HEK293 (cell line): ENCODE measurements around the gene CYP4F2.
A peak's percentile ranks its signal among the peaks of the same experiment; 100 is the strongest.

ENCODE experiments used
- CTCF ChIA-PET: fragments of 350-600 bp; formaldehyde crosslinking; extraction: SDS; loops from one replicate; lab custom pipeline; 2021; ENCODE audit warnings: antibody characterized with exemption; lab: Yijun Ruan, JAX
- POLR2A ChIA-PET: fragments of 300-600 bp; formaldehyde crosslinking; extraction: SDS; loops from one replicate; lab custom pipeline; 2020; ENCODE audit warnings: antibody characterized with exemption, inconsistent platforms; lab: Yijun Ruan, JAX
- H3K27ac ChIP-seq: fragments of 200-500 bp; sonication (Bioruptor generic); 2 replicates; pipeline ENCODE4 v1.5.1; 2014; ENCODE audit warnings: low read depth, low read length, control low read depth, inconsistent platforms; ENCODE audit errors: extremely low read depth
- H3K36me3 ChIP-seq, 2 experiments: fragments of 200-500 bp in 1 of 2; sonication (Bioruptor generic) in 1 of 2; 1 replicate in 1 of 2; 2 replicates in 1 of 2; pipeline ENCODE4 v1.5.1; 2014 to 2017; ENCODE audit warnings: inconsistent platforms in 2 of 2, low read length in 2 of 2; ENCODE audit not compliant: control insufficient read depth in 2 of 2, insufficient read depth in 1 of 2
- H3K4me1 ChIP-seq: fragments of 200-500 bp; sonication (Bioruptor generic); 2 replicates; pipeline ENCODE4 v1.5.1; 2014; ENCODE audit warnings: mild to moderate bottlenecking, low read length, inconsistent platforms; ENCODE audit not compliant: control insufficient read depth, insufficient read depth
- H3K4me3 ChIP-seq: 2 replicates; pipeline ENCODE4 v1.5.1; 2011; ENCODE audit warnings: low read depth, mild to moderate bottlenecking, control low read depth, low read length, moderate library complexity
- H3K9me3 ChIP-seq: fragments of 200-500 bp; sonication (Bioruptor generic); 2 replicates; pipeline ENCODE4 v1.5.1; 2014; ENCODE audit warnings: low read depth, low read length, inconsistent platforms; ENCODE audit not compliant: control insufficient read depth, insufficient read depth
- KLF1 ChIP-seq: fragments of 450-650 bp; formaldehyde crosslinking; IDR thresholded peaks from 2 replicates; pipeline ENCODE4 v1.5.1; 2016; ENCODE audit warnings: missing biosample characterization, missing genetic modification characterization
- KLF7 ChIP-seq: fragments of 450-650 bp; formaldehyde crosslinking; IDR thresholded peaks from 2 replicates; pipeline ENCODE4 v1.5.1; 2016; ENCODE audit warnings: missing biosample characterization, missing genetic modification characterization, borderline replicate concordance
- PRDM1 ChIP-seq: fragments of 450-650 bp; formaldehyde crosslinking; IDR thresholded peaks from 2 replicates; pipeline ENCODE4; 2016; ENCODE audit warnings: missing biosample characterization, missing genetic modification characterization
- SETDB1 ChIP-seq: IDR thresholded peaks from one replicate; pipeline ENCODE4 v1.6.1; 2017; ENCODE audit warnings: mild to moderate bottlenecking, low read length, moderate library complexity, mixed read lengths; ENCODE audit not compliant: insufficient read length
- ZNF19 ChIP-seq: fragments of 450-650 bp; formaldehyde crosslinking; IDR thresholded peaks from 2 replicates; pipeline ENCODE4; 2016; ENCODE audit warnings: missing biosample characterization, missing genetic modification characterization, low read depth
- ZNF24 ChIP-seq: fragments of 450-650 bp; formaldehyde crosslinking; IDR thresholded peaks from 2 replicates; pipeline ENCODE4 v1.5.1; 2016; ENCODE audit warnings: missing biosample characterization, missing genetic modification characterization
- ZNF266 ChIP-seq: fragments of 450-650 bp; formaldehyde crosslinking; IDR thresholded peaks from 2 replicates; pipeline ENCODE4 v1.5.1; 2016; ENCODE audit warnings: missing biosample characterization, missing genetic modification characterization, low read depth
- ZNF274 ChIP-seq, 2 experiments: fragments of 200-500 bp in 1 of 2; fragments of 450-650 bp in 1 of 2; sonication (Bioruptor generic) in 1 of 2; formaldehyde crosslinking in 1 of 2; IDR thresholded peaks; 2 replicates each; pipeline versions ENCODE4 v1.5.1 to v1.6.1; 2014 to 2016; ENCODE audit warnings: borderline replicate concordance in 1 of 2, inconsistent platforms in 1 of 2, low read length in 1 of 2, missing biosample characterization in 1 of 2, missing genetic modification characterization in 1 of 2
- ZNF335 ChIP-seq: fragments of 450-650 bp; formaldehyde crosslinking; conservative IDR thresholded peaks from 2 replicates; pipeline ENCODE4 v1.5.1; 2016; ENCODE audit warnings: missing biosample characterization, missing genetic modification characterization
- ZNF350 ChIP-seq: fragments of 450-650 bp; formaldehyde crosslinking; IDR thresholded peaks from 2 replicates; pipeline ENCODE4 v1.5.0; 2017; ENCODE audit warnings: missing biosample characterization, mild to moderate bottlenecking, missing genetic modification characterization
- ZNF366 ChIP-seq: fragments of 450-650 bp; formaldehyde crosslinking; conservative IDR thresholded peaks from 2 replicates; pipeline ENCODE4 v1.5.1; 2016; ENCODE audit warnings: missing biosample characterization, missing genetic modification characterization
- ZNF404 ChIP-seq: fragments of 450-650 bp; formaldehyde crosslinking; IDR thresholded peaks from 2 replicates; pipeline ENCODE4 v1.5.1; 2017; ENCODE audit warnings: missing biosample characterization, missing genetic modification characterization
- ZNF433 ChIP-seq: fragments of 450-650 bp; formaldehyde crosslinking; IDR thresholded peaks from 2 replicates; pipeline ENCODE4 v1.5.1; 2016; ENCODE audit warnings: missing biosample characterization, missing genetic modification characterization, low read depth
- ZNF555 ChIP-seq: fragments of 450-650 bp; formaldehyde crosslinking; conservative IDR thresholded peaks from 2 replicates; pipeline ENCODE4 v1.5.1; 2017; ENCODE audit warnings: missing biosample characterization, mild to moderate bottlenecking, missing genetic modification characterization, inconsistent platforms
- ZNF701 ChIP-seq: fragments of 450-650 bp; formaldehyde crosslinking; IDR thresholded peaks from 2 replicates; pipeline ENCODE4 v1.5.1; 2016; ENCODE audit warnings: missing biosample characterization, missing genetic modification characterization
- ZNF76 ChIP-seq: fragments of 450-650 bp; formaldehyde crosslinking; IDR thresholded peaks from 2 replicates; pipeline ENCODE4; 2016; ENCODE audit warnings: low read depth, missing biosample characterization, missing genetic modification characterization, borderline replicate concordance
- ZNF785 ChIP-seq: fragments of 450-650 bp; formaldehyde crosslinking; IDR thresholded peaks from 2 replicates; pipeline ENCODE4 v1.5.1; 2016; ENCODE audit warnings: missing biosample characterization, missing genetic modification characterization
- TF ChIP-seq, protein P1 (sequence below): fragments of 450-650 bp; formaldehyde crosslinking; IDR thresholded peaks from 2 replicates; pipeline ENCODE4 v1.5.1; 2016; ENCODE audit warnings: missing biosample characterization, missing genetic modification characterization
- TF ChIP-seq, protein P2 (sequence below): fragments of 450-650 bp; formaldehyde crosslinking; IDR thresholded peaks from 2 replicates; pipeline ENCODE4; 2016; ENCODE audit warnings: missing biosample characterization, missing genetic modification characterization

The CYP4F2 gene

DNA sequence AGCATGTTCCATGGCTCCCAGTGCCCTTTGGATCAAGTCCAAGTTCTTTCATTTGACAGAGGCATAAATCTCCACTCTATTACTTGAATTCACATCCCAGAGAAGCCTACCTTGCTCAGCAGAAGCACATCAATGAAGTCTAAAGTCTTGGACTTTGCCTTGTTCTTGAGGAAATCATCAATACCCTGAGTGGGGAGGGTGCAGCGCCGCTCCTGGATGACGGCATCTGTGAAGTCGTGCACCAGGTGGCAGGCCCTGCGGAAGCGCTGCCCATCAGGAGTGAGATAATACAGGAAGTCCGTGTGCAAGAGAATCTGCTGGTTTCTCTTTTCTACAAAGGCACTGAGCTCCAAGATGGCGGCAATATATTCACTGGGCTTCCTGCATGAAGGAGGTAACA, 25.8 kb upstream of the CYP4F2 start (continued):
- TF ChIP-seq ZNF555 (tag by site-specific recombination) (no peak), ZNF24 (tag by site-specific recombination) (no peak), ZNF404 (no peak), PRDM1 (tag by site-specific recombination) (no peak), ZNF433 (no peak), KLF1 (tag by site-specific recombination) (no peak), KLF7 (no peak), ZNF76 (tag by site-specific recombination) (no peak), ZNF274 (IDR thresholded peaks at IDR 0.05; ENCODE audit: low read length) (no peak), ZNF274 (tag by site-specific recombination; IDR thresholded peaks at IDR 0.05; ENCODE audit: borderline replicate concordance) (no peak)

DNA sequence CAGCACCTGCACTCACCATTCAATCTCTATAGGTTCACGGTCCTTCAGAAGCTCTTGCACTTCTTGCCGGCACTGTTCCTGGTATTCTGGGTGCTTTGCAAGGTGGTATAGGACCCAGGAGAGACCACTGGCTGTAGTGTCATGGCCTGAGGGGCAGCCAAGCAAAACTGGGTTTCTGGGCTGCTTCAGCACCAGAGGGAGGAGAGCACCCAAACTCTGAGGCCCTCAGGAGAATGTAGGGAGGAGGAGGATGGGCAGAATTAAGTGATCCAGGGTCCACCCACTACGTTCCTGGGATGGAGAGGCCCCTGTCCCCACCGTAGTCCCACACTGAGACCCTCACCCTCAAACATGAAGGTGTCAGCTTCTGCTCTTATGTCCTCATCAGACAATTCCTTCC, 24.1 kb upstream of the CYP4F2 start:
- TF ChIP-seq, protein P1, sequence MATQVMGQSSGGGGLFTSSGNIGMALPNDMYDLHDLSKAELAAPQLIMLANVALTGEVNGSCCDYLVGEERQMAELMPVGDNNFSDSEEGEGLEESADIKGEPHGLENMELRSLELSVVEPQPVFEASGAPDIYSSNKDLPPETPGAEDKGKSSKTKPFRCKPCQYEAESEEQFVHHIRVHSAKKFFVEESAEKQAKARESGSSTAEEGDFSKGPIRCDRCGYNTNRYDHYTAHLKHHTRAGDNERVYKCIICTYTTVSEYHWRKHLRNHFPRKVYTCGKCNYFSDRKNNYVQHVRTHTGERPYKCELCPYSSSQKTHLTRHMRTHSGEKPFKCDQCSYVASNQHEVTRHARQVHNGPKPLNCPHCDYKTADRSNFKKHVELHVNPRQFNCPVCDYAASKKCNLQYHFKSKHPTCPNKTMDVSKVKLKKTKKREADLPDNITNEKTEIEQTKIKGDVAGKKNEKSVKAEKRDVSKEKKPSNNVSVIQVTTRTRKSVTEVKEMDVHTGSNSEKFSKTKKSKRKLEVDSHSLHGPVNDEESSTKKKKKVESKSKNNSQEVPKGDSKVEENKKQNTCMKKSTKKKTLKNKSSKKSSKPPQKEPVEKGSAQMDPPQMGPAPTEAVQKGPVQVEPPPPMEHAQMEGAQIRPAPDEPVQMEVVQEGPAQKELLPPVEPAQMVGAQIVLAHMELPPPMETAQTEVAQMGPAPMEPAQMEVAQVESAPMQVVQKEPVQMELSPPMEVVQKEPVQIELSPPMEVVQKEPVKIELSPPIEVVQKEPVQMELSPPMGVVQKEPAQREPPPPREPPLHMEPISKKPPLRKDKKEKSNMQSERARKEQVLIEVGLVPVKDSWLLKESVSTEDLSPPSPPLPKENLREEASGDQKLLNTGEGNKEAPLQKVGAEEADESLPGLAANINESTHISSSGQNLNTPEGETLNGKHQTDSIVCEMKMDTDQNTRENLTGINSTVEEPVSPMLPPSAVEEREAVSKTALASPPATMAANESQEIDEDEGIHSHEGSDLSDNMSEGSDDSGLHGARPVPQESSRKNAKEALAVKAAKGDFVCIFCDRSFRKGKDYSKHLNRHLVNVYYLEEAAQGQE (tag by site-specific recombination): peak; percentile 46; the same call in 1 of the 2 replicates
- TF ChIP-seq ZNF266 (no peak), ZNF19 (tag by site-specific recombination) (no peak), ZNF701 (tag by site-specific recombination) (no peak)
- no peak overlapping the region for H3K27ac ChIP-seq
- H3K36me3 ChIP-seq: no peaks in the 10 kb centered on the region
- no peaks in the 10 kb centered on the region for H3K9me3 ChIP-seq
- no peak overlapping the region for H3K4me3 ChIP-seq
- ChIA-PET CTCF (no interaction called here), POLR2A (no interaction called here)
- H3K4me1 ChIP-seq: no peaks in the 10 kb centered on the region

DNA sequence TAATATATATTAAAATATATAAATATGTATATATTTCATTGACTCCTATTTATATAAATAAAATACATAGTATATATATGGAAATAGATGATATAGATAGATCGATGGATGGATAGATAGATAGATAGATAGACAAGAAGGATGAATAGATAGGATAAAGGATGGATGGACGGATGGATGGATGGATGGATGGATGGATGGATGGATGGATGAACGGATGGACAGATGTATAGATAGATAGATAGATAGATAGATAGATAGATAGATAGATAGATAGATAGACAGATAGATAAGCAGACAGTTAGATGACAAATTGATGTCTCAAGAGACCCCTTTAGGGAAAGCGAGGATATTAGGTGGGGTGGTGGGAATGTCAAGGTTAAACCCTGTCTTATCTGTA, 21.4 kb upstream of the CYP4F2 start:
- Histone ChIP-seq H3K36me3 (no peaks in the 10 kb centered on the region), H3K9me3 (no peaks in the 10 kb centered on the region), H3K27ac (no peak overlapping the region)
- peak; percentile 52 for TF ChIP-seq ZNF366
- no peak for TF ChIP-seq ZNF785 (tag by site-specific recombination)
- TF ChIP-seq, all 188 proteins: peak for 1
- Histone ChIP-seq H3K4me3 (no peak overlapping the region), H3K4me1 (no peaks in the 10 kb centered on the region)
- POLR2A ChIA-PET: no interaction called here
- CTCF ChIA-PET: no interaction called here

DNA sequence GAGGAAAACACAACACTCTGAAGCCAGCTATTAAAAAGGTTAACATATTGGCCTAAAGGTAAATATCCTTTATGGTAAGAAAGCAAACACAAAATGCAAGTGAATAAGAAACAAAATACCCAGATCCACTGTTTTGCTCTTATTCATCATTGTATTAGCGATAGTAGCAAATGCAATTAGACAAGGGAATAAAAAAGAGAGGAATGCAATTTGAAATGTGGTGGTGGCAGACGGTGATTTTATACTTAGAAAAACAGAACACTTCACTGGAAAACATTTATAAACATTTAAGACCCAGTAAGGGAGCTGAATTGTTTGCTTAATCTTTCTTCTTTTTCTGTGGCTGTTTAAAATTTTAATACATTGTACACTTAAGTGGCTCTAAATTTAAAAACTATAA, 17.2 kb upstream of the CYP4F2 start:
- no peak overlapping the region for H3K27ac ChIP-seq
- no peaks in the 10 kb centered on the region for H3K36me3 ChIP-seq
- ChIA-PET POLR2A (no interaction called here), CTCF (no interaction called here)
- H3K9me3 ChIP-seq: no peaks in the 10 kb centered on the region
- TF ChIP-seq, protein P2, sequence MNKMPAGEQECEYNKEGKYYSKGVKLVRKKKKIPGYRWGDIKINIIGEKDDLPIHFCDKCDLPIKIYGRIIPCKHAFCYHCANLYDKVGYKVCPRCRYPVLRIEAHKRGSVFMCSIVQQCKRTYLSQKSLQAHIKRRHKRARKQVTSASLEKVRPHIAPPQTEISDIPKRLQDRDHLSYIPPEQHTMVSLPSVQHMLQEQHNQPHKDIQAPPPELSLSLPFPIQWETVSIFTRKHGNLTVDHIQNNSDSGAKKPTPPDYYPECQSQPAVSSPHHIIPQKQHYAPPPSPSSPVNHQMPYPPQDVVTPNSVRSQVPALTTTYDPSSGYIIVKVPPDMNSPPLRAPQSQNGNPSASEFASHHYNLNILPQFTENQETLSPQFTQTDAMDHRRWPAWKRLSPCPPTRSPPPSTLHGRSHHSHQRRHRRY (tag by site-specific recombination): no peak
- TF ChIP-seq SETDB1 (peak; percentile 19), ZNF335 (no peak), ZNF350 (tag by site-specific recombination) (no peak)
- H3K4me3 ChIP-seq: no peak overlapping the region
- H3K4me1 ChIP-seq: no peaks in the 10 kb centered on the region
